Lower lobe of right lung (tissue), 2 donors: ENCODE measurements around the gene MYL10. TPM values are rescaled to one million over a fixed set of nuclear protein-coding genes. Genes with fewer than 3 reads are reported as not detected.

Experiments
- ATAC-seq, 2 donors: fragments of 200-7000 bp; cut with Tn5 transposase; one replicate each; pipeline ENCODE4 v1.9.1; 2020 to 2022; ENCODE audit warnings: mild to moderate bottlenecking in 2 of 2, moderate library complexity in 2 of 2
- DNase-seq: peaks from one replicate; pipeline ENCODE4 v3.0.0-alpha.2; 2020
- H3K27ac ChIP-seq: fragments of 200-600 bp; one replicate; pipeline ENCODE4 v1.8.0; 2022
- H3K27me3 ChIP-seq: fragments of 200-600 bp; one replicate; pipeline ENCODE4 v1.8.0; 2022; ENCODE audit warnings: low read depth
- H3K36me3 ChIP-seq: fragments of 200-600 bp; one replicate; pipeline ENCODE4 v1.8.0; 2022; ENCODE audit warnings: mild to moderate bottlenecking
- H3K4me1 ChIP-seq: fragments of 200-600 bp; one replicate; pipeline ENCODE4 v1.8.0; 2022
- H3K4me3 ChIP-seq: fragments of 200-600 bp; one replicate; pipeline ENCODE4 v1.8.0; 2022; ENCODE audit warnings: mild to moderate bottlenecking
- H3K9me3 ChIP-seq: fragments of 200-600 bp; one replicate; pipeline ENCODE4 v1.8.0; 2022
- intact Hi-C: fragments of 100-400 bp; cut with DNase I; formaldehyde crosslinking; loops from one replicate; pipeline ENCODE4 v1.11.0; 2022
- total RNA-seq: library from RNA; stranded (reverse); fragmentation: NEBNext Ultra II Directional; extraction: Animal tissue kit (Norgen Biotek cat#: 25700); gene quantifications from one replicate; pipeline ENCODE4 v1.2.1, GENCODE V29; 2021
- TF ChIP-seq, protein P1 (sequence below): fragments of 200-600 bp; IDR thresholded peaks from one replicate; pipeline ENCODE4 v1.8.0; 2022; ENCODE audit warnings: antibody characterized with exemption, mild to moderate bottlenecking
- donor health status: DM: no; HTN: yes; CAD: no; lungs with severe emphysema.

Gene MYL10
- total RNA-seq, 1 donor from 2014 or later = not detected

DNA sequence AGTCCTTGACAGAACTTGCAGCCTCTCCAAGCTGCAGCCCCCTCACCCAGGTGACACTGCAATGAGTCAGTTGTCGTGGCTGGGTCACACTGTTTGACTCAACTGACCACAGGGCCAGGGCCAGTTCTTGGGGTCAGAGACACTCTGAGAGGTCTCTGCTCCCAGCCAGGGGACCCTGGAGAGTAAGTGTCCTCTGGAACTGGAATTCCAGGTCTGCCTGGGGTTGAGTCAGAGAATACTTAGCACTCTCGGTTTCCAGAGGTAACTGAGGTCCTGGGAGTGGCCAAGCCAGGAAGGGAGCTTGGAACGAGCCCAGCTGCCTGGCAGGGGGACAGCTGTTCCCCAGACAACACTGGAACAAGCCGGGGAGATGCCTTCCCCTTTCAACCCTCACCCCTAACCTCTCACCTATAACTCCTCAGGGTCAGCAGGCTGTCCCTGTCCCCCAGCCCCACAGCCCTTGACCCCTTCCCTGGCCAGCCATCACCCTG is 2.2 kb upstream of the MYL10 start:
- Histone ChIP-seq H3K4me1 (no peaks in the 10 kb centered on the region), H3K9me3 (no peaks in the 10 kb centered on the region), H3K27me3 (peaks cover 6% of the 10 kb centered on the region), H3K4me3 (no peak overlapping the region), H3K27ac (no peak overlapping the region), H3K36me3 (no peaks in the 10 kb centered on the region)
- ATAC-seq = no peak
- intact Hi-C loops = no loop called here
- TF ChIP-seq, protein P1, sequence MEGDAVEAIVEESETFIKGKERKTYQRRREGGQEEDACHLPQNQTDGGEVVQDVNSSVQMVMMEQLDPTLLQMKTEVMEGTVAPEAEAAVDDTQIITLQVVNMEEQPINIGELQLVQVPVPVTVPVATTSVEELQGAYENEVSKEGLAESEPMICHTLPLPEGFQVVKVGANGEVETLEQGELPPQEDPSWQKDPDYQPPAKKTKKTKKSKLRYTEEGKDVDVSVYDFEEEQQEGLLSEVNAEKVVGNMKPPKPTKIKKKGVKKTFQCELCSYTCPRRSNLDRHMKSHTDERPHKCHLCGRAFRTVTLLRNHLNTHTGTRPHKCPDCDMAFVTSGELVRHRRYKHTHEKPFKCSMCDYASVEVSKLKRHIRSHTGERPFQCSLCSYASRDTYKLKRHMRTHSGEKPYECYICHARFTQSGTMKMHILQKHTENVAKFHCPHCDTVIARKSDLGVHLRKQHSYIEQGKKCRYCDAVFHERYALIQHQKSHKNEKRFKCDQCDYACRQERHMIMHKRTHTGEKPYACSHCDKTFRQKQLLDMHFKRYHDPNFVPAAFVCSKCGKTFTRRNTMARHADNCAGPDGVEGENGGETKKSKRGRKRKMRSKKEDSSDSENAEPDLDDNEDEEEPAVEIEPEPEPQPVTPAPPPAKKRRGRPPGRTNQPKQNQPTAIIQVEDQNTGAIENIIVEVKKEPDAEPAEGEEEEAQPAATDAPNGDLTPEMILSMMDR = no peak
- DNase-seq = no peak

DNA sequence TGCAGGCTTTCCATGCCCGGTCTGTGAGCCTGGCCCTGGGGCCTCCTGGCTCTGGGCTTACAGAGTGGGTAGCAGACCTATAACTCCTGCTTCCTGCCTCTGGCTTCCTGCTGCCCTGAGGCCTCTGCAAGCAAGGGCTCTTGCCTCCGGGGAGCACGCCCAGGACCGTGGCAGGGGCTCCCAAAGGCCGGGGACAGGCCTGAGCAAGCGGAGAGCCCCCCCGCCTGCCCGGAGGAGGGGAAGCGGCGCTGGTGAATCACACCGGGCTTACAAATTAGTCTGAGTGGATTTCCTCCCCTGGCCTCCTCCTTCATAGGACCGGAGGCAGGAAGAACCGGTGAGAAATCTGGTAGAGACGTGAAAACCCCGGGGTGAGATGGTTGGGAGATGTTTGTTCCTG is 1.5 kb upstream of the MYL10 start:
- Histone ChIP-seq H3K9me3 (no peaks in the 10 kb centered on the region), H3K27ac (no peak overlapping the region), H3K36me3 (no peaks in the 10 kb centered on the region), H3K4me3 (no peak overlapping the region), H3K4me1 (no peaks in the 10 kb centered on the region), H3K27me3 (peaks cover 9% of the 10 kb centered on the region)
- no peak for DNase-seq
- no peak for ATAC-seq
- TF ChIP-seq, protein P1 = no peak
- intact Hi-C loops = no loop called here

DNA sequence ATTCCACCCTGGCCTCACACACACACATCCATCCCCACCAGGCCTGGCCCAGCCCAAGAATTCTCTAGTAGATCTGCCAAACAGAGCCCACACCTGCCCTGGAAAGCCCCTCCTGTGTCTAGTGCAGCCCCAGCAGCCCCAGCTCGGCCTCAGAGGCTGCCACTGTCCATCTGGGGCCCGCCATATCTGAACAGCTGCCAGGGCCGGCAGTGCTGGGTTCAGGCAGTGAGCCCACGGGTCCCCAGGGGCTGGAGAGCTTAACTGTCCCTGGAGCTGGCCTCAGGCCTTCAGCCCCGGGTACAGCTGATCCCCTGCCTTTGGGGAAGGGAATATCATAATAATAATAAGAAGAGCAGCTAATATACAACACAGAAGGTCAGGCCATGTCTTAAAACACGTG is 574 bp downstream of the MYL10 start:
- Histone ChIP-seq H3K27me3 (peaks cover 15% of the 10 kb centered on the region), H3K36me3 (no peaks in the 10 kb centered on the region), H3K4me3 (no peak overlapping the region), H3K27ac (no peak overlapping the region), H3K4me1 (no peaks in the 10 kb centered on the region), H3K9me3 (no peaks in the 10 kb centered on the region)
- ATAC-seq (no peak), DNase-seq (no peak)
- intact Hi-C loops = no loop called here
- TF ChIP-seq, protein P1 = no peak

DNA sequence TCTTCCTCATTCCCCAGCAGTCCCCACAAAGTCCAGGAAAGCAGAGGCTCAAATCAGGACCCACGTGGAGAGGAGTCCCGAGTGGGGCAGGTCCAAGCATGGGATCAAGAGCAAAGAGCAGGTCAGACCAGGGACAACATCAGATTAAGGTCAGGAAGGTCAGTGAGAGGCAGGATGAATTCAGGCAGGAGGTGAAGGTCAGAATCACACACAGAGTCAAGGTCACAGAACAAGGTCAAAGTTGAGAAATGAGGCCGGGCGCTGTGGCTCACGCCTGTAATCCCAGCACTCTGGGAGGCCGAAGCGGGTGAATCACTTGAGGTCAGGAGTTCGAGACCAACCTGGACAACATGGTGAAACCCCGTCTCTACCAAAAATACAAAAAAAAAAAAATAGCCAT is 2.3 kb downstream of the MYL10 start:
- H3K4me1 ChIP-seq = no peaks in the 10 kb centered on the region
- H3K36me3 ChIP-seq = no peaks in the 10 kb centered on the region
- no peak overlapping the region for H3K4me3 ChIP-seq
- peaks cover 15% of the 10 kb centered on the region for H3K27me3 ChIP-seq
- intact Hi-C loops = no loop called here
- H3K27ac ChIP-seq = no peak overlapping the region
- TF ChIP-seq, protein P1 = no peak
- no peaks in the 10 kb centered on the region for H3K9me3 ChIP-seq
- no peak for ATAC-seq
- no peak for DNase-seq

DNA sequence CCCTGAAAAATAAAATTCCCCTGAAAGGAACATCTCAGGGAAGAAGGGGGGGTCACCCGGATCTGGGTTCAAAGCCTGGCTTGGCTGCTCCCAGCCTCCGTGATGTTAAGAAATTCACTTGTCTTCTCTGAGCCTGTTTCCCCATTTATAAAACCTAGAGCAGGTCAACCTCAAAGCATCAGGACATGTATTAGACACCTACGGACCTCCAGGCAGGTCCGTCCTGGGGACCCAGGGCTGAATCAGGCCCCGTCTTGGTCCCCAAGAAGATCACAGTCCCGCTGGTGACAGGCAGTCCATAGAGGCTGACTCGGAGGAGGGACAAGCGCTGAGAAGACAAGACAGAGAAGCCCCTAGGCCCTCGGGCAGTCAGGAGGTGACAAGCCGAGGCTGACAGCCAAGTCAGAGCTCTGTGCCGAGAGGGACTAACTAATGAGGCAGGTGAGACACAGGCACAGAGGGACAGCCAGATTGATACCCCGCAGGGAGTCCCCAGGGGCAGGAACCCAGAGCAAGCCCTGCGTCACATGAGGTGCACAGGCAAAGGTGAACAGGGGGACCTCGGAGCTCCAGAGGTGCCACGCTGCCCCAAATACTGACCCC is 2.9 kb downstream of the MYL10 start:
- intact Hi-C loops = no loop called here
- H3K4me1 ChIP-seq = no peaks in the 10 kb centered on the region
- no peak for ATAC-seq

More for the DNA sequence above, 2.9 kb downstream of the MYL10 start:
- Histone ChIP-seq H3K9me3 (no peaks in the 10 kb centered on the region), H3K27me3 (peaks cover 15% of the 10 kb centered on the region), H3K27ac (no peak overlapping the region), H3K4me3 (no peak overlapping the region), H3K36me3 (no peaks in the 10 kb centered on the region)
- TF ChIP-seq, protein P1 = no peak
- DNase-seq = no peak
